ENCODE measurements around the gene FZD10.

GRCh38 chr12:130136509-130137039 is 25.7 kb upstream of the FZD10 start:
- no peak for TF ChIP-seq CTCF (optimal IDR thresholded peaks at IDR 0.05 in 1 of 3, IDR thresholded peaks at IDR 0.05 in 1 of 3, conservative IDR thresholded peaks at IDR 0.05 in 1 of 3; ENCODE audit: extremely low read depth in 1 of 3, insufficient read depth in 2 of 3, low read length in 3 of 3)
- no peak for TF ChIP-seq EZH2 (IDR thresholded peaks at IDR 0.05; ENCODE audit: low read length)

All from keratinocyte (primary cell).